ENCODE data around the gene LSAMP. TPM values are rescaled to one million over a fixed set of nuclear protein-coding genes. Genes with fewer than 3 reads are reported as not detected.

Gene LSAMP
- polyA plus RNA-seq, 3 donors: not detected

- intact Hi-C loops (cut with micrococcal nuclease): no loop called here
- Histone ChIP-seq H3K79me2 (ENCODE audit: insufficient read depth, low read length) (no peaks in the 10 kb centered on the region), H3K36me3 (replicated peaks in 1 of 2; ENCODE audit: control insufficient read depth in 1 of 2, insufficient read depth in 2 of 2, low read length in 2 of 2) (no peaks in the 10 kb centered on the region), H3K27ac (ENCODE audit: low read depth in 1 of 2, low read length in 2 of 2) (no peak overlapping the region), H3K4me2 (replicated peaks; ENCODE audit: extremely low read depth, low read length, poor library complexity, severe bottlenecking) (no peak overlapping the region), H2AFZ (ENCODE audit: insufficient read depth, low read depth, low read length, poor library complexity, severe bottlenecking) (no peak overlapping the region), H3K27me3 (ENCODE audit: control insufficient read depth in 2 of 2, insufficient read depth in 2 of 2, low read length in 2 of 2) (peaks cover 10 to 25% of the 10 kb centered on the region in 2 donors), H3K4me3 (replicated peaks in 1 of 3; ENCODE audit: low read depth in 2 of 3, low read length in 3 of 3) (no peak overlapping the region), H3K9me3 (replicated peaks in 1 of 2; ENCODE audit: control insufficient read depth in 1 of 2, insufficient read depth in 1 of 2, low read length in 2 of 2) (no peaks in the 10 kb centered on the region), H4K20me1 (ENCODE audit: insufficient read depth, low read length) (no peaks in the 10 kb centered on the region), H3K4me1 (ENCODE audit: control insufficient read depth in 1 of 2, insufficient read depth in 2 of 2, low read length in 2 of 2) (peaks cover 9 to 15% of the 10 kb centered on the region in 2 donors), H3K9ac (ENCODE audit: insufficient read depth, low read length, poor library complexity, severe bottlenecking) (no peak overlapping the region)
- TF ChIP-seq, protein P1, sequence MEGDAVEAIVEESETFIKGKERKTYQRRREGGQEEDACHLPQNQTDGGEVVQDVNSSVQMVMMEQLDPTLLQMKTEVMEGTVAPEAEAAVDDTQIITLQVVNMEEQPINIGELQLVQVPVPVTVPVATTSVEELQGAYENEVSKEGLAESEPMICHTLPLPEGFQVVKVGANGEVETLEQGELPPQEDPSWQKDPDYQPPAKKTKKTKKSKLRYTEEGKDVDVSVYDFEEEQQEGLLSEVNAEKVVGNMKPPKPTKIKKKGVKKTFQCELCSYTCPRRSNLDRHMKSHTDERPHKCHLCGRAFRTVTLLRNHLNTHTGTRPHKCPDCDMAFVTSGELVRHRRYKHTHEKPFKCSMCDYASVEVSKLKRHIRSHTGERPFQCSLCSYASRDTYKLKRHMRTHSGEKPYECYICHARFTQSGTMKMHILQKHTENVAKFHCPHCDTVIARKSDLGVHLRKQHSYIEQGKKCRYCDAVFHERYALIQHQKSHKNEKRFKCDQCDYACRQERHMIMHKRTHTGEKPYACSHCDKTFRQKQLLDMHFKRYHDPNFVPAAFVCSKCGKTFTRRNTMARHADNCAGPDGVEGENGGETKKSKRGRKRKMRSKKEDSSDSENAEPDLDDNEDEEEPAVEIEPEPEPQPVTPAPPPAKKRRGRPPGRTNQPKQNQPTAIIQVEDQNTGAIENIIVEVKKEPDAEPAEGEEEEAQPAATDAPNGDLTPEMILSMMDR (IDR thresholded peaks at IDR 0.05): no peak
- H3K4me3 Mint-ChIP-seq: no peak overlapping the region
- H3K27me3 Mint-ChIP-seq (ENCODE audit: low read depth in 3 of 3): peaks cover 16 to 27% (median 23%) of the 10 kb centered on the region in 3 donors
- H3K4me1 Mint-ChIP-seq: peaks cover 12% of the 10 kb centered on the region
- WGBS (ENCODE audit: insufficient coverage): 92% methylated on average over 2 of the region's 4 CpGs
- DNase-seq: no peak
- peaks cover 0 to 2% (median 0%) of the 10 kb centered on the region in 7 donors for H3K9me3 Mint-ChIP-seq
- H3K36me3 Mint-ChIP-seq: no peaks in the 10 kb centered on the region
- no peak overlapping the region for H3K27ac Mint-ChIP-seq
These were observed 659.5 kb downstream of the LSAMP start for GRCh38 chr3:115785782-115786181.

GRCh38 chr3:115784739-115785536, 660.3 kb downstream of the LSAMP start:
- H3K4me3 ChIP-seq (replicated peaks in 1 of 3; ENCODE audit: low read depth in 2 of 3, low read length in 3 of 3): peak overlapping the region in 1 of 3 experiments; percentile 78
- WGBS (ENCODE audit: insufficient coverage): 11% methylated on average over 10 of the region's 11 CpGs
- peak overlapping the region; percentile 46 for H3K9ac ChIP-seq (ENCODE audit: insufficient read depth, low read length, poor library complexity, severe bottlenecking)
- no peaks in the 10 kb centered on the region for H3K36me3 ChIP-seq (replicated peaks in 1 of 2; ENCODE audit: control insufficient read depth in 1 of 2, insufficient read depth in 2 of 2, low read length in 2 of 2)
- Mint-ChIP-seq H3K27ac (no peak overlapping the region), H3K9me3 (peaks cover 0 to 2% (median 0%) of the 10 kb centered on the region in 7 donors), H3K4me1 (peaks cover 12% of the 10 kb centered on the region), H3K36me3 (no peaks in the 10 kb centered on the region), H3K27me3 (ENCODE audit: low read depth in 3 of 3) (peaks cover 16 to 29% (median 23%) of the 10 kb centered on the region in 3 donors), H3K4me3 (peak overlapping the region; percentile 85 to 96)
- H3K27ac ChIP-seq (ENCODE audit: low read depth in 1 of 2, low read length in 2 of 2): no peak overlapping the region
- no peaks in the 10 kb centered on the region for H3K9me3 ChIP-seq (replicated peaks in 1 of 2; ENCODE audit: control insufficient read depth in 1 of 2, insufficient read depth in 1 of 2, low read length in 2 of 2)
- intact Hi-C loops (cut with micrococcal nuclease): no loop called here
- H3K4me1 ChIP-seq (ENCODE audit: control insufficient read depth in 1 of 2, insufficient read depth in 2 of 2, low read length in 2 of 2): peaks cover 9 to 15% of the 10 kb centered on the region in 2 donors
- H2AFZ ChIP-seq (ENCODE audit: insufficient read depth, low read depth, low read length, poor library complexity, severe bottlenecking): peak overlapping the region; percentile 89
- DNase-seq: no peak
- peaks cover 10 to 25% of the 10 kb centered on the region in 2 donors for H3K27me3 ChIP-seq (ENCODE audit: control insufficient read depth in 2 of 2, insufficient read depth in 2 of 2, low read length in 2 of 2)
- TF ChIP-seq, protein P1 (IDR thresholded peaks at IDR 0.05): peak; percentile 57
- peak overlapping the region; percentile 83 for H3K4me2 ChIP-seq (replicated peaks; ENCODE audit: extremely low read depth, low read length, poor library complexity, severe bottlenecking)
- no peaks in the 10 kb centered on the region for H3K79me2 ChIP-seq (ENCODE audit: insufficient read depth, low read length)
- H4K20me1 ChIP-seq (ENCODE audit: insufficient read depth, low read length): no peaks in the 10 kb centered on the region
